Mesothelial cell of epicardium (in vitro differentiated cells): ENCODE results near the gene MEP1A. TPM values are rescaled to one million over a fixed set of nuclear protein-coding genes. Genes with fewer than 3 reads are reported as not detected.

Experiments
- DNase-seq, 2 experiments: peaks; one replicate each; pipeline ENCODE4 v3.0.0; 2021; ENCODE audit warnings: low spot score in 2 of 2; ENCODE audit not compliant: unreplicated experiment in 2 of 2
- H3K27ac Mint-ChIP-seq: 2 replicates; pipeline ENCODE4 v1.8.0; 2021; ENCODE audit warnings: mixed read lengths
- H3K27me3 Mint-ChIP-seq: 2 replicates; pipeline ENCODE4 v1.8.0; 2021; ENCODE audit warnings: low read depth, mixed read lengths
- H3K36me3 Mint-ChIP-seq: 2 replicates; pipeline ENCODE4 v1.8.0; 2021; ENCODE audit warnings: mixed read lengths
- H3K4me1 Mint-ChIP-seq: 2 replicates; pipeline ENCODE4 v1.8.0; 2021; ENCODE audit warnings: mixed read lengths
- H3K4me3 Mint-ChIP-seq: 2 replicates; pipeline ENCODE4 v1.8.0; 2021; ENCODE audit warnings: mild to moderate bottlenecking, moderate library complexity, mixed read lengths
- H3K9me3 Mint-ChIP-seq: 2 replicates; pipeline ENCODE4 v1.8.0; 2021; ENCODE audit warnings: mixed read lengths
- CTCF ChIP-seq: fragments of 200-600 bp; sonication (generic); IDR thresholded peaks from one replicate; pipeline ENCODE4 v1.5.0; 2021; ENCODE audit warnings: antibody characterized with exemption; ENCODE audit not compliant: unreplicated experiment
- total RNA-seq: library from RNA; stranded (reverse); gene quantifications from 3 replicates; pipeline ENCODE4 v1.2.1, GENCODE V29; 2021

The MEP1A gene
- total RNA-seq, 1 donor from 2014 or later, result not detected

- H3K27ac Mint-ChIP-seq, result no peak overlapping the region
- no peaks in the 10 kb centered on the region for H3K9me3 Mint-ChIP-seq
- H3K4me3 Mint-ChIP-seq, result no peak overlapping the region
- DNase-seq, result no peak
- no peak for TF ChIP-seq CTCF
- H3K36me3 Mint-ChIP-seq, result no peaks in the 10 kb centered on the region
- no peaks in the 10 kb centered on the region for H3K27me3 Mint-ChIP-seq
- H3K4me1 Mint-ChIP-seq, result no peaks in the 10 kb centered on the region
Observed at GRCh38 chr6:46799657-46800056, 6.5 kb downstream of the MEP1A start.

- no peak for DNase-seq
- TF ChIP-seq CTCF, result no peak
- Mint-ChIP-seq H3K4me1 (no peaks in the 10 kb centered on the region), H3K36me3 (no peaks in the 10 kb centered on the region), H3K4me3 (no peak overlapping the region), H3K9me3 (peaks cover 39% of the 10 kb centered on the region), H3K27ac (no peak overlapping the region), H3K27me3 (peaks cover 13% of the 10 kb centered on the region)
Observed at GRCh38 chr6:46808806-46809205, 15.6 kb downstream of the MEP1A start.

DNA sequence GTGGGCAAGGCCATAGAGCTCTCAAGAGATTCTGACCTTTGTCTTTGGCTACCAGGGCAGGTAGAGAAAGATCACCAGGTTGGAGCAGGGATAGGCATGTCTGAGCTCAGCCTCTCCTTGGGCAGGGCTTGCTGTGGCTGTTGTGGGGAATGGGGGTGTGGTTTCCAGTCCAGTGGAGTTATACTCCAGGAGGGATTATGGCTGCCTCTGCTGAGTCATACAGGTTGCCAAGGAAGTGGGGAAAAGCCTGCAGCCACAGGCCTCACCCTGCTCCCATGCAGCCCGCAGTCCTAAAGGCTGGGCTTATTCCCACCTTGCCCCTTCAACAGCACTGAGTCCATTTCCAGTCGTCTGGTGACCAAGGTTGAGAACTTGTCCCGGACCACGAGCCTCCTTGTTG, 21.9 kb downstream of the MEP1A start:
- Mint-ChIP-seq H3K27ac (no peak overlapping the region), H3K27me3 (peaks cover 4% of the 10 kb centered on the region), H3K4me1 (peaks cover 22% of the 10 kb centered on the region), H3K9me3 (peaks cover 45% of the 10 kb centered on the region), H3K36me3 (no peaks in the 10 kb centered on the region), H3K4me3 (no peak overlapping the region)
- DNase-seq, result no peak
- no peak for TF ChIP-seq CTCF

DNA sequence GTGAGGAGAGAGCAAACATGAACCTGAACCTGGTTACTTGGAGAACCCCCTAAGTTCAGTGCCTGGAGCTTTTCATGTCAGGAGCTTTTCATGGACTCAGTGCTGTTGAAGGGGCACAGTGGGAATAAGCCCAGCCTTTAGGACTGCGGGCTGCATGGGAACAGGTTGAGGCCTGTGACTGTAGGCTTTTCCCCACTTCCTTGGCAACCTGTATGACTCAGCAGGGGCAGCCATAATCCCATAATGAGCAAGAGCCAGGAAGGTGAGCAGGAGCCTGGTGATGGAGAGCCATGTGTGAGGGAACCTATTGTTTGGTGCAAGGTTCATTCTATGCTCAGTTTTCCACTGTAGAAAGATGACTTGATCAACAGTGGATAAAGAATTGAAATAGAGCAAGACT, 23.4 kb downstream of the MEP1A start:
- TF ChIP-seq CTCF, result no peak
- H3K9me3 Mint-ChIP-seq, result peaks cover 30% of the 10 kb centered on the region
- H3K4me3 Mint-ChIP-seq, result no peak overlapping the region
- no peak for DNase-seq
- H3K36me3 Mint-ChIP-seq, result no peaks in the 10 kb centered on the region
- H3K4me1 Mint-ChIP-seq, result peaks cover 24% of the 10 kb centered on the region
- no peaks in the 10 kb centered on the region for H3K27me3 Mint-ChIP-seq
- H3K27ac Mint-ChIP-seq, result no peak overlapping the region

DNA sequence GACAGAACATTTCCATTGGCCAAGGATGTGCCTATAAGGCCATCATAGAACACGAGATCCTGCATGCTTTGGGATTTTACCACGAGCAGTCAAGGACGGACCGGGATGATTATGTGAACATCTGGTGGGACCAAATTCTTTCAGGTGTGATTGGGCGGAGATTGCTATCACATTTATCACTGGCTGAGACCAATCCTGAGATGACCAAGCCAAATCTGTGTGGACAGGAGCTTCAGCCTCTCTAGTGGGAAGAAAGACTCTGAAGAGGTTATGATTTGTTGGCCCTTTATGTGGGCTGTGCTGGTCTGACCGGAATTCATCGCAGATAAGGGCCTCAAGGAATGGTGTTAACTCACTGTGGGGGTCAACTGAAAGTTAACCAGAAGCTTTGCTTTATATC, 26.4 kb downstream of the MEP1A start:
- Mint-ChIP-seq H3K27me3 (no peaks in the 10 kb centered on the region), H3K9me3 (peaks cover 3% of the 10 kb centered on the region), H3K27ac (no peak overlapping the region), H3K4me1 (peaks cover 25% of the 10 kb centered on the region), H3K36me3 (no peaks in the 10 kb centered on the region), H3K4me3 (no peak overlapping the region)
- DNase-seq, result no peak
- TF ChIP-seq CTCF, result no peak

DNA sequence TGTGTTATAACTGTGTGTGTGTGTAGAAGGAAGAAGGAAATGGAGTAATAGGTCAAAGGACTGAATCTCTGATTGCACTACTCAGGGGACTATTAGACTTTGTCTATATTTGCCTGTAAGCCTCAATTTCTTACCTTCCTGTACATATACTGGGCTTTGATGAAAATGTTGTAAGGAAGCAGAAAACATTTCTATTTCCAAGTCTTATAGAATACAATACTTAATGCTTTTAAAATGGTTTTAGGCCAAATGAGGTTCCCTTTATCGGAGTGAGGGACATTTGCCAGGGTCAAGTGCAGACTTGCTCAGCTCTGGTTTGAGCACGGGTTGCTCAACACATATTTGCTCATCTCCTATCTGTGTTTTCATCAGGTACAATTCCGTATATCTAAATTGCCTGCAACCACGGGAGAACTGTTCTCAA, 28.3 kb downstream of the MEP1A start:
- peaks cover 25% of the 10 kb centered on the region for H3K4me1 Mint-ChIP-seq
- no peak overlapping the region for H3K4me3 Mint-ChIP-seq
- no peaks in the 10 kb centered on the region for H3K9me3 Mint-ChIP-seq
- H3K36me3 Mint-ChIP-seq, result no peaks in the 10 kb centered on the region
- no peak overlapping the region for H3K27ac Mint-ChIP-seq
- TF ChIP-seq CTCF, result no peak
- H3K27me3 Mint-ChIP-seq, result no peaks in the 10 kb centered on the region
- DNase-seq, result no peak
